GM12874 (cell line): ENCODE measurements around the gene TJP1.

Source experiments
- TF ChIP-seq, protein P1 (sequence below): IDR thresholded peaks from 2 replicates; pipeline ENCODE4 v1.5.1; 2011; ENCODE audit warnings: low read depth, mild to moderate bottlenecking, control low read depth, low read length, moderate library complexity; ENCODE audit not compliant: insufficient read depth

Gene TJP1

DNA sequence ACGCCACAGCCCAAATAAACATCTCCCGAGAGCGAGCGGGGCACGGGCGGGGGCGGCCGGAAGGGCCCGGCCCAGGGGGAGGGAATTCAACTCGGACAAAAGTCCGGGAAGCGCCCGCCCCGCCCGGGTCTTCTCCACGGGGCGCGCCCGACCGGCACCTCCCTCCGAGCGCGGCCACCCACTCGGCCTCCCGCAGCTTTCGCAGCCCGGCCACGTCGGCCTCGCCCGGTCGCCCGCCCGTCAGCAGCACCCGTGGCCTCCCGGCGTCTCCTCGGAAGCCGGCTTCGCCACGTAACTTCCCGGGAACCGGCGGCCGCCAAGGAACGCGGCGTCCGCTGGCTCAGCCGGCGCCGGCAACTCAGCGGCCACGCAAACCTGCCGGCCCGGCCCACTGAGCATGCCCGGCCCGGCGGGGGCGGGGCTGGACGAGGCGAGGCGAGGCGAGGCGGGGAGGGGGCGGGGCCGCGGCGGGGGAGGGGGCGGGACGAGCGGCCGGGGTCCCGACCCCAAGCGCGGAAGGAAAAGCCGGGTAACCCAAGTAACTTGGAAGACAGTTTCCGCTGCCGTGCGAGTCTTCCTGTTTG is at the start of gene TJP1:
TSS of gene TJP1 (minus strand) at position 369 of the 584 bp plus-strand sequence. CDS start 440 bp downstream, outside the sequence.
- TF ChIP-seq, protein P1, sequence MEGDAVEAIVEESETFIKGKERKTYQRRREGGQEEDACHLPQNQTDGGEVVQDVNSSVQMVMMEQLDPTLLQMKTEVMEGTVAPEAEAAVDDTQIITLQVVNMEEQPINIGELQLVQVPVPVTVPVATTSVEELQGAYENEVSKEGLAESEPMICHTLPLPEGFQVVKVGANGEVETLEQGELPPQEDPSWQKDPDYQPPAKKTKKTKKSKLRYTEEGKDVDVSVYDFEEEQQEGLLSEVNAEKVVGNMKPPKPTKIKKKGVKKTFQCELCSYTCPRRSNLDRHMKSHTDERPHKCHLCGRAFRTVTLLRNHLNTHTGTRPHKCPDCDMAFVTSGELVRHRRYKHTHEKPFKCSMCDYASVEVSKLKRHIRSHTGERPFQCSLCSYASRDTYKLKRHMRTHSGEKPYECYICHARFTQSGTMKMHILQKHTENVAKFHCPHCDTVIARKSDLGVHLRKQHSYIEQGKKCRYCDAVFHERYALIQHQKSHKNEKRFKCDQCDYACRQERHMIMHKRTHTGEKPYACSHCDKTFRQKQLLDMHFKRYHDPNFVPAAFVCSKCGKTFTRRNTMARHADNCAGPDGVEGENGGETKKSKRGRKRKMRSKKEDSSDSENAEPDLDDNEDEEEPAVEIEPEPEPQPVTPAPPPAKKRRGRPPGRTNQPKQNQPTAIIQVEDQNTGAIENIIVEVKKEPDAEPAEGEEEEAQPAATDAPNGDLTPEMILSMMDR, result no peak

GRCh38 chr15:29871401-29871800 is 49.1 kb upstream of the TJP1 start:
- TF ChIP-seq, protein P1, result no peak

- TF ChIP-seq, protein P1, result no peak
These were observed 48.4 kb upstream of the TJP1 start for GRCh38 chr15:29870495-29871151.

- TF ChIP-seq, protein P1, result no peak
These were observed 45.2 kb upstream of the TJP1 start for GRCh38 chr15:29867241-29868000.

DNA sequence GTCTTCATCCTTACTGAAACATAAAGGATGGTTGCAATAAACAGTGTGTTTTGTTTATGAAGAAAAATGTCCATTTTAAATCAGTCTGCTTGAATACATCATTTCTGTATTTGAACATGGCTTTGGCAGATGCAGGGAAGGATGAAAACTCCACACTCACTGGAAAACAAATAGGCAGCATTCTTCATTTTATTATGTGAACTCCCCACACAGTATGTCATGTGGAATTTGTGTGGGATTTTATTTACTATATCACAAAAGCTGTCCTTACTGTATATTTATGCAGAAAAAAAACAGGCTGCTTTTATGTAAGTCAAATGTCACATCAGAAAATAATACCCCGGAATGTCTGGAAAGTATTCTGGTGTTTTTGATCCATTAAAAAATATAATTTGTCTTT is 44.1 kb upstream of the TJP1 start:
- TF ChIP-seq, protein P1, result no peak

DNA sequence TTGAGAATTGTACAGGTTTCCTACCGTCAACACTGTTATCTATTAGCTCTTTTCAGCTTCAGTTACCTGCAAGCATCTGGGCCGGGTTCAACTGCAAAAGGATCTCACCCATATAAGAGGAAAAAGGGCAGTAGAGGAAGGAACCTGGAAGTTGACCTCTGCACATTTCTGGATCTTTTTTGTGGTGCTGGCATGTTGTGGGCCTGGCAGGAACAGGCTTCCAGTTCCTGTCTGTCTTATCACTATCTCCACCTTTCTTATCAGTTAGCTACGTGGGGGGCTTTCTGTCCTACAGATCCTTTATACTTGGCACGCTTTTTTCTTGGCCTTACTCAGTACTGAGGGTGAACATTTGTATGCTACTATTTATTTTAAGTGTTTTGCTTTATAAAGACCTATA is 42.2 kb upstream of the TJP1 start:
- TF ChIP-seq, protein P1, result no peak

- TF ChIP-seq, protein P1, result no peak
These were observed 41.2 kb upstream of the TJP1 start for GRCh38 chr15:29863438-29863837.
